Measurements from ENCODE around the gene RNASE12. TPM values are rescaled to one million over a fixed set of nuclear protein-coding genes. Genes with fewer than 3 reads are reported as not detected.

The RNASE12 gene
- total and polyA plus RNA-seq, 7 donors: not detected

GRCh38 chr14:20560961-20561360 is 30.2 kb downstream of the RNASE12 start, which contains the start of gene RNASE9:
RNASE9 (minus strand) TSS chr14:20561047.
- TF ChIP-seq POLR2AphosphoS5 (IDR thresholded peaks at IDR 0.05) (no peak), POLR2A (IDR thresholded peaks at IDR 0.05) (no peak), EP300 (IDR thresholded peaks at IDR 0.05) (no peak), CTCF (IDR thresholded peaks at IDR 0.05) (no peak)
- WGBS, 2 donors: 87 to 95% methylated on average over 3 of the region's 3 CpGs
- no peaks in the 10 kb centered on the region for H3K9me3 ChIP-seq
- no peaks in the 10 kb centered on the region for H3K27me3 ChIP-seq
- H3K4me3 ChIP-seq: no peak within 1 kb of the TSS
- H3K4me1 ChIP-seq: no peaks in the 10 kb centered on the region
- intact Hi-C loops (cut with DNase I): no loop called here
- H3K27ac ChIP-seq: no peak within 1 kb of the TSS
- no peak for DNase-seq
- no peaks in the 10 kb centered on the region for H3K36me3 ChIP-seq

- no peaks in the 10 kb centered on the region for H3K9me3 ChIP-seq
- no peak for TF ChIP-seq EP300 (IDR thresholded peaks at IDR 0.05)
- no peak for TF ChIP-seq POLR2A (IDR thresholded peaks at IDR 0.05)
- no peak for TF ChIP-seq POLR2AphosphoS5 (IDR thresholded peaks at IDR 0.05)
- TF ChIP-seq CTCF (IDR thresholded peaks at IDR 0.05): no peak
- 46 to 64% methylated on average over 2 of the region's 2 CpGs for WGBS, 2 donors
- H3K4me1 ChIP-seq: no peaks in the 10 kb centered on the region
- no peak for DNase-seq
- intact Hi-C loops (cut with DNase I): no loop called here
- H3K27ac ChIP-seq: no peak overlapping the region
- H3K4me3 ChIP-seq: no peak overlapping the region
- H3K36me3 ChIP-seq: no peaks in the 10 kb centered on the region
- H3K27me3 ChIP-seq: no peaks in the 10 kb centered on the region
These were observed 31.7 kb downstream of the RNASE12 start for GRCh38 chr14:20559461-20559904.

GRCh38 chr14:20557212-20557542 is 34.0 kb downstream of the RNASE12 start:
- H3K27ac ChIP-seq: no peak overlapping the region
- DNase-seq: no peak
- H3K27me3 ChIP-seq: no peaks in the 10 kb centered on the region
- H3K9me3 ChIP-seq: no peaks in the 10 kb centered on the region
- WGBS, 2 donors: 66 to 78% methylated on average over 2 of the region's 2 CpGs
- no peak for TF ChIP-seq CTCF (IDR thresholded peaks at IDR 0.05)
- intact Hi-C loops (cut with DNase I): no loop called here
- H3K4me1 ChIP-seq: no peaks in the 10 kb centered on the region
- H3K4me3 ChIP-seq: no peak overlapping the region
- no peaks in the 10 kb centered on the region for H3K36me3 ChIP-seq

GRCh38 chr14:20556500-20557211 is 34.5 kb downstream of the RNASE12 start:
- Histone ChIP-seq H3K4me3 (no peak overlapping the region), H3K27ac (no peak overlapping the region), H3K9me3 (no peaks in the 10 kb centered on the region), H3K4me1 (no peaks in the 10 kb centered on the region), H3K27me3 (no peaks in the 10 kb centered on the region), H3K36me3 (no peaks in the 10 kb centered on the region)
- TF ChIP-seq EP300 (IDR thresholded peaks at IDR 0.05) (no peak), POLR2AphosphoS5 (IDR thresholded peaks at IDR 0.05) (no peak)
- WGBS, 2 donors: 63 to 78% methylated on average over 11 of the region's 11 CpGs
- no peak for DNase-seq
- intact Hi-C loops (cut with DNase I): no loop called here

- no peak for TF ChIP-seq CTCF (IDR thresholded peaks at IDR 0.05)
- WGBS, 2 donors: 92% methylated on average over 3 of the region's 3 CpGs
- Histone ChIP-seq H3K27ac (no peak overlapping the region), H3K4me1 (no peaks in the 10 kb centered on the region), H3K36me3 (no peaks in the 10 kb centered on the region), H3K9me3 (no peaks in the 10 kb centered on the region), H3K4me3 (no peak overlapping the region), H3K27me3 (no peaks in the 10 kb centered on the region)
- intact Hi-C loops (cut with DNase I): no loop called here
- DNase-seq: no peak
These were observed 35.3 kb downstream of the RNASE12 start for GRCh38 chr14:20555845-20556244.

Measured in sigmoid colon (tissue), 7 donors.